Gastrocnemius medialis (tissue), 4 donors: Measurements from ENCODE around the gene OFD1.

Experiments used
- POLR2A ChIP-seq, 2 donors: fragments of 450-650 bp; IDR thresholded peaks; one replicate each; pipeline ENCODE4 v1.6.1; 2017; ENCODE audit warnings: antibody characterized with exemption in 2 of 2, mild to moderate bottlenecking in 2 of 2, moderate library complexity in 2 of 2
- TF ChIP-seq, protein P1 (sequence below), 5 experiments: fragments of 450-650 bp in 3 of 5; fragments of 200-600 bp in 2 of 5; sonication (generic) in 2 of 5; IDR thresholded peaks in 4 of 5; conservative IDR thresholded peaks in 1 of 5; 1 replicate in 4 of 5; 2 replicates in 1 of 5; pipeline ENCODE4 v1.5.1; 2016 to 2019; ENCODE audit warnings: antibody characterized with exemption in 5 of 5, mild to moderate bottlenecking in 3 of 5, moderate library complexity in 3 of 5

DNA sequence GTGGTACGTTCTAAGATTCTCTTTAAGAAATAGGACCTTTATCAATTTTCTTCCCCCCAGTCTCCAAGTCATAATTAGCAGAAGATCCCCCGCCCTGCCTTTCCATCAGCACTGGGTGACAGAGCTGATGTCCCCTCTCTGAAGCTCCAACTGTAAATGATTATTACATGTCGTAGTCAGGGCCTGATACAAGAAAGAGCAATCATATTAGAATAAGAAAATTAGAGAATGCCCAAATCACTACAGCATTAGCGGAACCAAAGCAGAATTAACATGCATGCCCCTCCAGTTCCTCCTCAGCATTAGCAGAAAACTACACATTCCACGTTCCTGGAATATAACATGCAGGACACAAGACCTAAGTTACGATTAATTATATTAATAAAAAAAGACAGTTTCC is 81.6 kb downstream of the OFD1 start:
- TF ChIP-seq POLR2A (IDR thresholded peaks at IDR 0.05): no peak
- TF ChIP-seq, protein P1, sequence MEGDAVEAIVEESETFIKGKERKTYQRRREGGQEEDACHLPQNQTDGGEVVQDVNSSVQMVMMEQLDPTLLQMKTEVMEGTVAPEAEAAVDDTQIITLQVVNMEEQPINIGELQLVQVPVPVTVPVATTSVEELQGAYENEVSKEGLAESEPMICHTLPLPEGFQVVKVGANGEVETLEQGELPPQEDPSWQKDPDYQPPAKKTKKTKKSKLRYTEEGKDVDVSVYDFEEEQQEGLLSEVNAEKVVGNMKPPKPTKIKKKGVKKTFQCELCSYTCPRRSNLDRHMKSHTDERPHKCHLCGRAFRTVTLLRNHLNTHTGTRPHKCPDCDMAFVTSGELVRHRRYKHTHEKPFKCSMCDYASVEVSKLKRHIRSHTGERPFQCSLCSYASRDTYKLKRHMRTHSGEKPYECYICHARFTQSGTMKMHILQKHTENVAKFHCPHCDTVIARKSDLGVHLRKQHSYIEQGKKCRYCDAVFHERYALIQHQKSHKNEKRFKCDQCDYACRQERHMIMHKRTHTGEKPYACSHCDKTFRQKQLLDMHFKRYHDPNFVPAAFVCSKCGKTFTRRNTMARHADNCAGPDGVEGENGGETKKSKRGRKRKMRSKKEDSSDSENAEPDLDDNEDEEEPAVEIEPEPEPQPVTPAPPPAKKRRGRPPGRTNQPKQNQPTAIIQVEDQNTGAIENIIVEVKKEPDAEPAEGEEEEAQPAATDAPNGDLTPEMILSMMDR (IDR thresholded peaks at IDR 0.05 in 4 of 5, conservative IDR thresholded peaks at IDR 0.05 in 1 of 5): no peak
